Measurements from ENCODE around the gene DOK6.

- TF ChIP-seq CREB1 (CRISPR knock-in tag; IDR thresholded peaks at IDR 0.05) = no peak
- no peak for TF ChIP-seq CTCF (IDR thresholded peaks at IDR 0.05)
- TF ChIP-seq IRF1 (CRISPR knock-in tag; IDR thresholded peaks at IDR 0.05) = no peak
Observed at GRCh38 chr18:69447886-69448285, 47.2 kb downstream of the DOK6 start.

Data from WTC11 (cell line).